Muscle layer of duodenum (tissue), 2 donors: ENCODE measurements around the gene KCNJ4.

Source experiments
- H3K27ac ChIP-seq: one replicate; pipeline ENCODE4 v1.7.0; 2013; ENCODE audit warnings: mild to moderate bottlenecking, low read length
- H3K27me3 ChIP-seq: one replicate; pipeline ENCODE4 v1.7.0; 2013; ENCODE audit warnings: low read depth, mild to moderate bottlenecking, control low read depth, low read length
- H3K36me3 ChIP-seq, 2 donors: one replicate each; pipeline ENCODE4 v1.7.0; 2013; ENCODE audit warnings: low read length in 2 of 2, control low read depth in 1 of 2, mild to moderate bottlenecking in 1 of 2; ENCODE audit not compliant: insufficient read depth in 2 of 2, control insufficient read depth in 1 of 2
- H3K4me1 ChIP-seq, 2 donors: one replicate each; pipeline ENCODE4 v1.7.0; 2013; ENCODE audit warnings: low read length in 2 of 2, mild to moderate bottlenecking in 2 of 2, control low read depth in 1 of 2, moderate library complexity in 1 of 2; ENCODE audit not compliant: insufficient read depth in 2 of 2, control insufficient read depth in 1 of 2
- H3K4me3 ChIP-seq, 2 donors: one replicate each; pipeline ENCODE4 v1.7.0; 2013; ENCODE audit warnings: low read length in 2 of 2, low read depth in 1 of 2, mild to moderate bottlenecking in 1 of 2
- H3K9me3 ChIP-seq, 2 donors: one replicate each; pipeline ENCODE4 v1.7.0; 2013; ENCODE audit warnings: low read length in 2 of 2, control low read depth in 1 of 2, mild to moderate bottlenecking in 1 of 2; ENCODE audit not compliant: control insufficient read depth in 1 of 2
- donor health status: healthy.

Gene KCNJ4

DNA sequence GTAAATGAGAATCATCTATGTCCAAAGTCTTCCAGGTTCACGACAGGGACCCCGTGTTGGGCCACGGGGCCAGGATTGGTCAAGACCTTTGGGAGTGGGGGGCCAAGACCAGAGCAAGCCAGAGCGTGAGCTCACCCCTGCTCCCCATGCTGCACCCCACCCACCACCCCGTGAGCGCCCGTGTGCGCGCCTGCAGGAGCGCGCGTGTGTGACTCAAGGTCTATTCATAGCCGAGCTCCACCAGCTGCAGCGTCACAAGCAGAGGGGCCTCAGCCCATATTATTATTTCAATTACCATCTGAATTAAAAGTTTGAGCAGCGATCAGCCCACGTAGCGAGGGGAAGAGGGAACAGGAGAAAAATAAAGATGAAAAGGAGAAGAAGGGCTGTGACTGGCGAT, 5.2 kb downstream of the KCNJ4 start:
- peaks cover 0 to 6% of the 10 kb centered on the region in 2 donors for H3K4me1 ChIP-seq
- H3K36me3 ChIP-seq, result no peaks in the 10 kb centered on the region
- H3K27me3 ChIP-seq, result peaks cover 18% of the 10 kb centered on the region
- H3K4me3 ChIP-seq, result no peak overlapping the region
- no peak overlapping the region for H3K27ac ChIP-seq
- H3K9me3 ChIP-seq, result no peaks in the 10 kb centered on the region

GRCh38 chr22:38448945-38449745, 5.9 kb downstream of the KCNJ4 start:
- Histone ChIP-seq H3K4me3 (no peak overlapping the region), H3K27ac (no peak overlapping the region), H3K27me3 (peaks cover 14% of the 10 kb centered on the region), H3K36me3 (no peaks in the 10 kb centered on the region), H3K4me1 (no peaks in the 10 kb centered on the region), H3K9me3 (no peaks in the 10 kb centered on the region)

DNA sequence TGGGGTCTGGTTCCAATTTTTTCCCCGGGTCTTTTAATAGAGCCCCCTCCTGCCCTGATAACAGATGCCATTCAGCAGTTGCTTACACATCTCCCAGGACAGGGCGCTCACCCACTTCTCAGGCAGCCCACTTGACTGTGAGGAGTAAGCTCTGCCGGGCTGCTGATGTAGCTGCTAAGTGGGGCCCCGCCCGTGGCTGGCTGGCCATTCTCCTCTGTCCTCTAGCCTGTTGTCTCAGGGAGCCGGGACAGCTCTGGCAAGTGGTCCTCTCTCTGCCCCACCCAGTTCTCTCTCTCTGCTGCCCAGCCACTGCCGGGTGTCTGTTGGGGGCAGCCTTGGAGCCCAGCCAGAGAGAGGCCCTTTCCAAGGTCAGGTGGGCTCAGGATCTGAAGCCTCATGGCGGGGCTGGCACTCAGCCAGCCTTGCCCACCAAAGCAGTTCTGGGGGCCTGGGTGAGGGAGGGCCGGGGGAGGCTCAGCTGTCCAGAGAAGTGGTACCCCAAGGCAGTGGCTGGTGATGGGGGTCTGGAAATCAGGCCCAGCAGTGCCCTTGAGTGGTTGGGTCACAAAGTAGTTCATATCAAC, 8.9 kb downstream of the KCNJ4 start:
- Histone ChIP-seq H3K27me3 (peaks cover 4% of the 10 kb centered on the region), H3K4me3 (no peak overlapping the region), H3K36me3 (no peaks in the 10 kb centered on the region), H3K27ac (no peak overlapping the region), H3K4me1 (no peaks in the 10 kb centered on the region), H3K9me3 (no peaks in the 10 kb centered on the region)

- H3K9me3 ChIP-seq, result no peaks in the 10 kb centered on the region
Measured at GRCh38 chr22:38444783-38445182, 10.2 kb downstream of the KCNJ4 start.

DNA sequence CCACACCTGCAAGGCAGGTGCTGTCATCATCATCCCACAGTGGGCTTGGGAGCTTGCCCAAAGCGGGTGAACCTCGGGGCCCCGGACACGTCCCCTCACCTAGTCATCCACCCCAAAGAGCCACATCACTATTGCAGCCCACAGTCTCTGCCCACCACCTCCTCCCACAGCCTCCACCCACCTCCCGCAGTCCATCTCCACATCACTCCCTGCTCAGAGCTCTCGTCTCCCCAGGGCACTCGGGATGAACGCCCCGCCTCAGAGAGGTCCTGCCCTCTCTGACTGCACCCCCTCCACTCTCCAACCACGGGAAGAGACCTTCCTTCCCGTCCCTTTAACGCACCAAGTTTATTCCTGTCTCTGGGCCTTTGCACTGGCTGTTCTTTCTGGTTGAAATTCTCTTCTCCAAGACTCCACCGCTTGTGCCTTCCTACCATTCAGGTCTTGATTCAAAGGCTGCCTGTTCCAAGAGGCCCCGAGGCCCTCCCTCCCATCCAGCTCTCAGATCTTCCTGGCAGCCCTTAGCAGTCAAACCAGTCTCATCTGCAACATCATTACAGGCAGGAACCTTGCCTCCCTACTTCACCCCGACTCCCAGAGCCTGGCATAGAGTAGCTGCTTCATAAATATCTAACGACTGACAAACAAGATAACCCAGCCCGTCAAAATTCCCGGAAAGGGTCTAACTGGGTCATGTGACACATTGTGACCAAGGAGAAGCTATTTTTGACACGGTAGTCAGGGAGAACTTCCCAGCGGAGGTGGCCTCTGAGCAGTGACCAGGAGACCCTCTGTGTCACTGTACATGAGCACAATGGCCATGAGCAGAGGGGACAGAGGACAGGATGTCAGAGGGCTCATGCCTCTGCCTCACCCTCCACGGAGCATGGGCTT, 11.1 kb downstream of the KCNJ4 start:
- H3K9me3 ChIP-seq, result no peaks in the 10 kb centered on the region
- peaks cover 4% of the 10 kb centered on the region for H3K27me3 ChIP-seq
- no peaks in the 10 kb centered on the region for H3K4me1 ChIP-seq
- H3K27ac ChIP-seq, result no peak overlapping the region
- no peaks in the 10 kb centered on the region for H3K36me3 ChIP-seq
- H3K4me3 ChIP-seq, result no peak overlapping the region

More at GRCh38 chr22:38444783-38445182, 10.2 kb downstream of the KCNJ4 start:
- H3K36me3 ChIP-seq, result no peaks in the 10 kb centered on the region
- peaks cover 4% of the 10 kb centered on the region for H3K27me3 ChIP-seq
- H3K27ac ChIP-seq, result no peak overlapping the region
- H3K4me3 ChIP-seq, result no peak overlapping the region
- no peaks in the 10 kb centered on the region for H3K4me1 ChIP-seq

DNA sequence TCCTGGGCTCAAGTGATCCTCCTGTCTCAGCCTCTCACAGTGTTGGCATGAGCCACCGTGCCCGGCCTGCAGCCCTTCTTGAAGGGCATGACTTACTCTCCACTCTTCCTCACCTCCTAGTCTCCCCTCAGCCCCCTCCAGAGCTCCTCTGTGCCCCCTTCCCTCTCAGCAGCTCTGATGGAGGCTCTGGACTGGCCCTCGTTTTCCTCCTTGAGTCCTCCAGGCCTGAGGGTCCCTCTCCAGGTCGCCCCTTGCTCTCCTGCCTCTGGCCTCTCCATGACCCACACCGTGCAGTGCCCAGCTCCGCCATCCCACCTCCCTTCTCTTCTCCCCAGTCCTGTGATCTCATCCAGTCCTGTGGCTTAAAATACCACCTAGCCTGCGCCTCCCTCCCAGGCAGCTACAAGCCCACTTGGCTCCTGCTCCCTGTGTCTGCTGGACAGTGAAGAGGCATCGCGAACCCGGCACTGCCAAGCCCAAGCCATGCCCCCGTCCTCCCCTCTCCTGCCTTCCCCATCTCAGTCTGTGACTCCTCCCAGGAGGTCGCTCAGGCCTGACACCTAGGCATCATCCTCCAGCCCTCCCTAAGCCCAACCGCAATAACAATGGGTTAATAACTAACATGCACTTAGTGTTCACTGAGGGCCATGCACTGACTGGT, 11.9 kb downstream of the KCNJ4 start:
- H3K4me3 ChIP-seq, result no peak overlapping the region
- no peaks in the 10 kb centered on the region for H3K4me1 ChIP-seq
- no peaks in the 10 kb centered on the region for H3K9me3 ChIP-seq
- no peak overlapping the region for H3K27ac ChIP-seq
- no peaks in the 10 kb centered on the region for H3K36me3 ChIP-seq
- H3K27me3 ChIP-seq, result peaks cover 4% of the 10 kb centered on the region

GRCh38 chr22:38441620-38442287, 13.2 kb downstream of the KCNJ4 start:
- Histone ChIP-seq H3K36me3 (no peaks in the 10 kb centered on the region), H3K4me3 (no peak overlapping the region), H3K27me3 (peaks cover 4% of the 10 kb centered on the region), H3K9me3 (no peaks in the 10 kb centered on the region), H3K27ac (no peak overlapping the region), H3K4me1 (no peaks in the 10 kb centered on the region)

DNA sequence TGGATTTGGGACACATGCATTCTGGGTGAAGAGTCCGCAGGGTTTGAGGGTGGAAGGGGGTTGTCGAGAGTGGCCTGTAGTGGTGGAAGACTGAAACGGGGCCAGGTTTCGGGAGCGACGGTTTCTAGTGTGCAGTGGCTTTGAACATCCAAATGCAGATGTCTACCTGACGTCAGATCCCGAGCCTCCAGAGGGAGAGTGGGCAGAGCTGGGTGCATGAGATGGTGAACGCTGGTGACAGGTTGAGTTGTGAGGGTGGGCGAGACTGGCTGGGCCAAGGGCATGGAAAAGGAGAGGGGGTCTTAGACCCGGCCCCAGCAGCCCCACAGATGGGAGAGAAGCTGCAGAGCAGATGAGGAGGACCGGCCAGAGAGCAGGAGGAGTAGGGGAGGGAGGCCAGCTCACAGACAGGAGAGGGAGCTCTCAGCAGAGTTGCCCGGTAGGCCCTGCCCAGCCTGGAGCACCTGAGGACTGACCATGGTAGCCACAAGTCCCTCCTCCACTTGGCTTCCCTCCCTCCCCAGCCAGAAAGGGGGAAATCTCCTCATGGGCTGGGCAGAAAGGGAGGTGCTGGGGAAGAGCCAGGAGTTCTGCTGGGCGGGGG, 14.2 kb downstream of the KCNJ4 start:
- H3K36me3 ChIP-seq, result no peaks in the 10 kb centered on the region
- H3K4me3 ChIP-seq, result no peak overlapping the region
- H3K4me1 ChIP-seq, result no peaks in the 10 kb centered on the region
- peaks cover 4% of the 10 kb centered on the region for H3K27me3 ChIP-seq
- H3K27ac ChIP-seq, result no peak overlapping the region
- H3K9me3 ChIP-seq, result no peaks in the 10 kb centered on the region

DNA sequence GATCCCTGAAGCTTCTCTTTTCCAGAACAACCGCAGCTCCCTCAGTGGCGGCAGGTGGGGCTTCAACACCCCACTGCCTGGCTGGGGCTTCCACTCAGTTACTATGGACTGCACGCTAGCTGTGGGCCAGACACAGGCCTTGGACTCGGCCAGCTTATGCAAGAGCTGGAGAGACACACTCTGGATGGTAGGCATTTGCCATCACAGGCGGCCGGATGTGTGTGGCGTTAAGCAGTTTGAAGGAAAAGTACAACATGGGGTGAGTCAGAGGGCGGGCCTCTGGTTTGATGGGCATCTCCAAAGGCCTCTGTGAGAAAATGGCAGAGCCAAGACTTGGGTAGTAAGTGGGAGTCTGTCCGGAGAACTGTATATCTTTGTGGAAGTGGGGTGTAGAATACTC, 17.6 kb downstream of the KCNJ4 start:
- no peak overlapping the region for H3K4me3 ChIP-seq
- no peaks in the 10 kb centered on the region for H3K36me3 ChIP-seq
- H3K9me3 ChIP-seq, result no peaks in the 10 kb centered on the region
- no peak overlapping the region for H3K27ac ChIP-seq
- H3K4me1 ChIP-seq, result no peaks in the 10 kb centered on the region
- no peaks in the 10 kb centered on the region for H3K27me3 ChIP-seq

- H3K4me1 ChIP-seq, result no peaks in the 10 kb centered on the region
Measured at GRCh38 chr22:38436629-38437395, 18.2 kb downstream of the KCNJ4 start.

More at GRCh38 chr22:38436629-38437395, 18.2 kb downstream of the KCNJ4 start:
- Histone ChIP-seq H3K4me3 (no peak overlapping the region), H3K27me3 (no peaks in the 10 kb centered on the region), H3K27ac (no peak overlapping the region), H3K36me3 (no peaks in the 10 kb centered on the region), H3K9me3 (no peaks in the 10 kb centered on the region)
